HG03159 (cell line): ENCODE results near the gene IGSF10.

Experiments used
- ATAC-seq: cut with Tn5 transposase; IDR thresholded peaks from one replicate; pipeline ENCODE4 v1.9.1; 2021; ENCODE audit warnings: mild to moderate bottlenecking, moderate library complexity; ENCODE audit not compliant: unreplicated experiment

The IGSF10 gene

GRCh38 chr3:151467069-151467468 lies 6.2 kb upstream of the IGSF10 start:
- no peak for ATAC-seq

GRCh38 chr3:151462991-151463390 lies 2.1 kb upstream of the IGSF10 start:
- no peak for ATAC-seq

GRCh38 chr3:151462278-151462780 lies 1.5 kb upstream of the IGSF10 start:
- no peak for ATAC-seq

GRCh38 chr3:151460228-151460627 lies 633 bp downstream of the IGSF10 start:
- no peak for ATAC-seq

- ATAC-seq = no peak
These were observed 1.5 kb downstream of the IGSF10 start for GRCh38 chr3:151459358-151459757.

- ATAC-seq = no peak
These were observed 4.8 kb downstream of the IGSF10 start for GRCh38 chr3:151456065-151456464.

- ATAC-seq = no peak
These were observed 8.0 kb downstream of the IGSF10 start for GRCh38 chr3:151452841-151453240.

GRCh38 chr3:151452368-151452767 lies 8.5 kb downstream of the IGSF10 start:
- ATAC-seq = no peak

- ATAC-seq = no peak
These were observed 14.9 kb downstream of the IGSF10 start for GRCh38 chr3:151446002-151446340.

GRCh38 chr3:151445273-151446001 lies 15.4 kb downstream of the IGSF10 start:
- ATAC-seq = no peak

GRCh38 chr3:151443583-151443982 lies 17.3 kb downstream of the IGSF10 start:
- no peak for ATAC-seq

GRCh38 chr3:151440940-151441339 lies 19.9 kb downstream of the IGSF10 start:
- ATAC-seq = no peak

- ATAC-seq = peak; percentile 86
These were observed 21.2 kb downstream of the IGSF10 start for GRCh38 chr3:151439652-151440125.

- no peak for ATAC-seq
These were observed 23.0 kb downstream of the IGSF10 start for GRCh38 chr3:151437906-151438305.

GRCh38 chr3:151436675-151437446 lies 24.0 kb downstream of the IGSF10 start:
- ATAC-seq = no peak

- no peak for ATAC-seq
These were observed 26.5 kb downstream of the IGSF10 start for GRCh38 chr3:151434151-151434890.

- no peak for ATAC-seq
These were observed 28.1 kb downstream of the IGSF10 start for GRCh38 chr3:151432616-151433372.

- ATAC-seq = no peak
These were observed 28.9 kb downstream of the IGSF10 start for GRCh38 chr3:151431940-151432339.

GRCh38 chr3:151430821-151431484 lies 29.9 kb downstream of the IGSF10 start:
- no peak for ATAC-seq

- no peak for ATAC-seq
These were observed 32.5 kb downstream of the IGSF10 start for GRCh38 chr3:151428386-151428785.
